HG03432 (cell line): Measurements from ENCODE around the gene ZNF483.
"Not testable (repeated sequence)": the region's sequence is repeated elsewhere in the genome, so short reads cannot be mapped to it uniquely, and the experiment has no call there.

ENCODE experiments used
- ATAC-seq: cut with Tn5 transposase; IDR thresholded peaks from one replicate; pipeline ENCODE4 v1.9.1; 2021; ENCODE audit warnings: mild to moderate bottlenecking, moderate library complexity; ENCODE audit not compliant: unreplicated experiment

The ZNF483 gene

GRCh38 chr9:111525056-111525977 is at the start of gene ZNF483:
Gene ZNF483, plus strand, starts transcription at chr9:111525179. Its CDS starts 2,217 bp downstream, at chr9:111527396.
- peak; percentile 70 for ATAC-seq

GRCh38 chr9:111475195-111475594 is 49.8 kb upstream of the ZNF483 start:
- ATAC-seq, result no peak

- no peak for ATAC-seq
These were observed 47.3 kb upstream of the ZNF483 start for GRCh38 chr9:111477677-111478076.

- ATAC-seq, result no peak
These were observed 42.9 kb upstream of the ZNF483 start for GRCh38 chr9:111481885-111482636.

- peak; percentile 67 for ATAC-seq
These were observed 42.1 kb upstream of the ZNF483 start for GRCh38 chr9:111482694-111483438.

- ATAC-seq, result peak; percentile 52
These were observed 41.5 kb upstream of the ZNF483 start for GRCh38 chr9:111483439-111483857.

GRCh38 chr9:111483858-111484571 is 41.0 kb upstream of the ZNF483 start, which contains the start of gene ECPAS:
Gene ECPAS, minus strand, starts transcription at chr9:111484383. Its CDS starts 11,465 bp downstream, at chr9:111472918.
- peak; percentile 63 for ATAC-seq

- ATAC-seq, result no peak
These were observed 40.4 kb upstream of the ZNF483 start for GRCh38 chr9:111484572-111484894.

GRCh38 chr9:111497196-111497595 is 27.8 kb upstream of the ZNF483 start:
- not testable (repeated sequence) for ATAC-seq

- no peak for ATAC-seq
These were observed 23.9 kb upstream of the ZNF483 start for GRCh38 chr9:111501005-111501562.

- ATAC-seq, result no peak
These were observed 23.3 kb upstream of the ZNF483 start for GRCh38 chr9:111501648-111502047.

- ATAC-seq, result no peak
These were observed 22.5 kb upstream of the ZNF483 start for GRCh38 chr9:111502506-111502905.

- not testable (repeated sequence) for ATAC-seq
These were observed 13.4 kb upstream of the ZNF483 start for GRCh38 chr9:111511581-111511980.

- no peak for ATAC-seq
These were observed 10.0 kb upstream of the ZNF483 start for GRCh38 chr9:111514967-111515366.

GRCh38 chr9:111516061-111516465 is 8.9 kb upstream of the ZNF483 start:
- no peak for ATAC-seq

- ATAC-seq, result no peak
These were observed 286 bp upstream of the ZNF483 start for GRCh38 chr9:111524731-111525055.

- no peak for ATAC-seq
These were observed 2.4 kb downstream of the ZNF483 start for GRCh38 chr9:111527347-111527746.

GRCh38 chr9:111529787-111530186 is 4.8 kb downstream of the ZNF483 start:
- ATAC-seq, result no peak

GRCh38 chr9:111531716-111532115 is 6.7 kb downstream of the ZNF483 start:
- no peak for ATAC-seq

- no peak for ATAC-seq
These were observed 8.3 kb downstream of the ZNF483 start for GRCh38 chr9:111533099-111533790.
